ENCODE results near the gene SLC22A23.

DNA sequence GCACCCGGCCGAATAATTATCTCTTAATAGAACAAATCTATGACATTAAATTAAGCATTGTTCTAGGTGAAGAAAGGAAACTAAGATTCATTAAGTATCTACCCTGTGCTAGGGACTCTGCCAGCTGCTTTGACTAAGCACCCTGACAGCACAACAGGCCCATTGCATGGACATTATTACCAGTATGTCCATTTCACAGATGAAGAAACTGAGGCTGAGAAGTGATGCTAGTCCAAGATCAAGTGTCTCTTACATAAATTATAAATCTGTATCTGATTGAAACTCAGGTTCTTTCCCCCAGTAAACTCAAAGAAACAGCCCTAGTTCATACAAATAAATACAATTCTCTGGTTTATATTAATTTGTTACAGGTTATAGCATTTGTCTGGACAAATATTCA lies 31.3 kb downstream of the SLC22A23 start:
- TF ChIP-seq, protein P1, sequence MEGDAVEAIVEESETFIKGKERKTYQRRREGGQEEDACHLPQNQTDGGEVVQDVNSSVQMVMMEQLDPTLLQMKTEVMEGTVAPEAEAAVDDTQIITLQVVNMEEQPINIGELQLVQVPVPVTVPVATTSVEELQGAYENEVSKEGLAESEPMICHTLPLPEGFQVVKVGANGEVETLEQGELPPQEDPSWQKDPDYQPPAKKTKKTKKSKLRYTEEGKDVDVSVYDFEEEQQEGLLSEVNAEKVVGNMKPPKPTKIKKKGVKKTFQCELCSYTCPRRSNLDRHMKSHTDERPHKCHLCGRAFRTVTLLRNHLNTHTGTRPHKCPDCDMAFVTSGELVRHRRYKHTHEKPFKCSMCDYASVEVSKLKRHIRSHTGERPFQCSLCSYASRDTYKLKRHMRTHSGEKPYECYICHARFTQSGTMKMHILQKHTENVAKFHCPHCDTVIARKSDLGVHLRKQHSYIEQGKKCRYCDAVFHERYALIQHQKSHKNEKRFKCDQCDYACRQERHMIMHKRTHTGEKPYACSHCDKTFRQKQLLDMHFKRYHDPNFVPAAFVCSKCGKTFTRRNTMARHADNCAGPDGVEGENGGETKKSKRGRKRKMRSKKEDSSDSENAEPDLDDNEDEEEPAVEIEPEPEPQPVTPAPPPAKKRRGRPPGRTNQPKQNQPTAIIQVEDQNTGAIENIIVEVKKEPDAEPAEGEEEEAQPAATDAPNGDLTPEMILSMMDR (IDR thresholded peaks at IDR 0.05): no peak
- no peak for TF ChIP-seq POLR2AphosphoS5 (IDR thresholded peaks at IDR 0.05)
